ENCODE measurements around the gene P4HB. TPM values are rescaled to one million over a fixed set of nuclear protein-coding genes. Genes with fewer than 3 reads are reported as not detected.

The P4HB gene
- total RNA-seq, 4 donors from 2014 or later: 289 to 508 (median 447) TPM

DNA sequence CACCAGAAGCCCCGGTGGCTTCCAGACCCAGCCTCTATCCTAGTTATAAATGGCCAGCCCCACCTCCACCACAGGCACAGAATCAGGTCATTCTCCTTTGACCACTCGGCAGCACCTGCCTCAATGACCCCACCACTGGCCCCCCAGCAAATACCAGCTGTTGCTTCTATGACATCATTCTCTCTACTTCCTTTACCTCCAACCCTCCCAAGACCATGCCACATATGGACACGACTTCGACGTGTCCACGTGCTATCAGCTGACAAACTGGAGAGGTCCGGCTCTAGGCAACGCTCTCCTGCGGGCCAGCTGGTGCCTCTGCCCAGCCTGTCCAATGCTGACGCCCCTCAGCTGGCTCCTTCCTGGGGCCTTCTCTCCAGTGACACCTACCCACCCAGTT lies 25.1 kb upstream of the P4HB start:
- no peak for TF ChIP-seq CTCF (IDR thresholded peaks at IDR 0.05; ENCODE audit: low read depth)

GRCh38 chr17:81884968-81885367 lies 24.6 kb upstream of the P4HB start:
- no peak for TF ChIP-seq CTCF (IDR thresholded peaks at IDR 0.05; ENCODE audit: low read depth)

GRCh38 chr17:81884520-81884919 lies 24.2 kb upstream of the P4HB start:
- TF ChIP-seq CTCF (IDR thresholded peaks at IDR 0.05; ENCODE audit: low read depth): no peak

DNA sequence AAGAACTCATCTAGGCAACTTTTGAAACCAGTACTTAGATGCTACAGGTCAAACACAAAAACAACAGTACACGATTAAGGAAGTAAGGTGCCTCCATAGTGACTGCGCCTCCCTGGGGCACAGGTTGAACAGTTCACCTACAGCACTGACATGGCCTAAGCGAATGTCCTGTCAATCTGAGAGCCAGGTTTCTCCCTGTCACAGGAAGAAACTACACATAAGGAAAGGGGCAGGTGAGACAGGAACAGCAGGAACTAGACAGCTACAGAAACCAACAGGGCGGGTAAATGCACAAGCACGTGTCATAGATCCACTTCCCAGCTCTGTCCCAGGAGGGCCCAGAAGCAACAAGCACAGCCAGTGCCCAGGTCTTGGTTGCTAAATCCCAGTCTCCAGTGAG lies 18.8 kb upstream of the P4HB start:
- TF ChIP-seq CTCF (IDR thresholded peaks at IDR 0.05; ENCODE audit: low read depth): no peak

GRCh38 chr17:81878294-81878693 lies 18.0 kb upstream of the P4HB start:
- TF ChIP-seq CTCF (IDR thresholded peaks at IDR 0.05; ENCODE audit: low read depth): no peak

DNA sequence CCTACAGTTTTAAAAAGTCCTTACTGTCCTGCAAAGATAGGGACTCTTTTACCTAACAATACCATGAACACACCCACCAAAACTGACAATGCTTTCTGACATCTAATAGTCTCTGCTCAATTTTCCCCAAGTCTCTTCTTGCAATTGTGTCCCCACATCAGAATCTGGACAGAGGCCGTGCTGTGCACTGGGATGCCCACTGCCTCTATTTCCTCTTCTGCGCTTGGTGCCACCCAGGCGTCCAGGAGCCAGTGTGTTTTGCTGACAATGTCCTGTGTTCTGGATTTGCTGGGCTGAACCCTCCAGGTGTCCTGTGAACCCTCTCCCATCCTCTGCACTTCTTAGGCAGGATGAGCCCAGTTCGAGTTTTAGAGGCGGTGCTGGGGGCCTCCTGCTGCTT lies 17.2 kb upstream of the P4HB start:
- no peak for TF ChIP-seq CTCF (IDR thresholded peaks at IDR 0.05; ENCODE audit: low read depth)

DNA sequence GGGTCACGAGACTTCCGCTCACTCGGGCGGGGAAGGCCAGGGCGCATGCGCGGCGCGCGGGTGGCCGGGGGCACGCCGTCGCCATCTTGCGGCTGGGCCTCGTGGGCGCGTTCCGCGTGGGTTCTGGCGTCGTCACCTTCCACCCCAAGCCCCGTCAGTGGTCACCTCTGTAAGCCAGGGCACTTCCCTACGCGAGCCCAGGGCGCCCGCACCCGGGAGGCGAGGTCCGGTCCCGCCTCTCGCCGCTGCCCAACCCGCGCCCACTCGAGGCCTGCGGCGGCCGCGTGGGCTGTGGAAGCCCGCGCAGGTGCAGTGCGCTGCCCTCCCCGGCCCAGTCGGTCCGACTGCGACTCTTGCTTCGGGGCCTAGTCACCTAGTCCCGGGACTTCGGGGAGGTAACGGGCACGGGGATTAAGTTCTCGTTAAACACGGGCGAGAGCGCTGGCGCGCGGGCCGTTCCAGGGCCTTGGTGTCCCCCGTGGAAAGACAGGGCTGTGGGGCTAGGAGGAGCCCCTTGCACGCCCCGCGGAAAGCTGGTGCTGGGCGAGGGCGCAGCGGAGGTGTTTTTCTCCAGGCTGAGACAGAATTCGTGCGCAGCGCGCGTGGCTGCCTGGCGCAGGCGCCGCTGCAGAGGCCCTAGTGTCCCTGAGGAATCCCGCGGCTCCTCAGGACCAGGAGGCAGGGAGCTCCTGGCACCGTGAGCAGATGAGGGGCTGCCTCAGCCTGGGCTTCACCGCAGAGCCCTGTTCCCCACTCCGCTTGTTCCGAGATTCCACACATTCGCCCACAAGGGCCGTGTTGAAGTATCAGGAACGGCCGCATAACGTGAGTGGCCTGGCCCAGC lies 11.3 kb upstream of the P4HB start:
- TF ChIP-seq CTCF (IDR thresholded peaks at IDR 0.05; ENCODE audit: low read depth): no peak
